Sigmoid colon (tissue), 7 donors: ENCODE measurements around the gene AFF2. TPM values are rescaled to one million over a fixed set of nuclear protein-coding genes. Genes with fewer than 3 reads are reported as not detected.

Experiments used
- DNase-seq: peaks from one replicate; pipeline ENCODE4 v3.0.0-alpha.2; 2019
- H3K27ac ChIP-seq, 4 donors: fragments of 200-600 bp; sonication (generic); one replicate each; pipeline ENCODE4 v1.5.1; 2016 to 2019; ENCODE audit warnings: mild to moderate bottlenecking in 1 of 4
- H3K27me3 ChIP-seq, 3 donors: fragments of 200-600 bp; sonication (generic); one replicate each; pipeline ENCODE4 v1.5.1; 2019; ENCODE audit warnings: mild to moderate bottlenecking in 1 of 3
- H3K36me3 ChIP-seq, 4 donors: fragments of 200-600 bp; sonication (generic); one replicate each; pipeline ENCODE4 v1.5.1; 2016 to 2019
- H3K4me1 ChIP-seq, 4 donors: fragments of 200-600 bp; sonication (generic); one replicate each; pipeline ENCODE4 v1.5.1; 2017 to 2019
- H3K4me3 ChIP-seq, 4 donors: fragments of 200-600 bp; sonication (generic); one replicate each; pipeline ENCODE4 v1.5.1; 2017 to 2019; ENCODE audit warnings: mild to moderate bottlenecking in 2 of 4, moderate library complexity in 1 of 4
- H3K9me3 ChIP-seq, 4 donors: fragments of 200-600 bp in 3 of 4; sonication (generic) in 3 of 4; one replicate each; pipeline versions ENCODE4 v1.5.1 to v1.6.1; 2013 to 2019
- CTCF ChIP-seq, 4 experiments: fragments of 450-650 bp in 3 of 4; fragments of 200-600 bp in 1 of 4; IDR thresholded peaks; one replicate each; pipeline ENCODE4 v1.5.1; 2016 to 2019; ENCODE audit warnings: antibody characterized with exemption in 4 of 4, mild to moderate bottlenecking in 3 of 4, moderate library complexity in 2 of 4
- EP300 ChIP-seq, 4 donors: sonication (generic); formaldehyde crosslinking; IDR thresholded peaks; one replicate each; pipeline ENCODE4 v1.6.1; 2017; ENCODE audit warnings: antibody characterized with exemption in 4 of 4
- POLR2A ChIP-seq, 2 donors: fragments of 450-650 bp; IDR thresholded peaks; one replicate each; pipeline ENCODE4 v1.6.1; 2016; ENCODE audit warnings: antibody characterized with exemption in 2 of 2, mild to moderate bottlenecking in 2 of 2, moderate library complexity in 2 of 2
- POLR2AphosphoS5 ChIP-seq, 4 donors: sonication (generic); formaldehyde crosslinking; IDR thresholded peaks; one replicate each; pipeline ENCODE4 v1.6.1; 2017; ENCODE audit warnings: antibody characterized with exemption in 4 of 4
- WGBS, 2 donors: extraction: QIAGEN DNeasy Blood & Tissue Kit; methylation state at CpG; one replicate each; pipeline ENCODE4 v1.1.7; 2013; 5-methylcytosine and 5-hydroxymethylcytosine counted together
- intact Hi-C: fragments of 100-400 bp; cut with DNase I; formaldehyde crosslinking; loops from one replicate; pipeline ENCODE4 v1.15.1; 2023
- polyA plus RNA-seq, 3 donors: library from polyadenylated mRNA; stranded (reverse); fragments of 200-250 nt; gene quantifications; one replicate each; pipeline ENCODE4 v1.2.3, GENCODE V29; 2013
- total RNA-seq, 4 donors: library from RNA; depleted of rRNA; stranded (reverse); fragments of >200 nt; gene quantifications; one replicate each; pipeline ENCODE4 v1.1.0, GENCODE V29; 2016
- donor health status: healthy with polysubstance abuse.
- donor health status: Bipolar disorder and iron deficiency.
- donor health status: healthy.

Gene AFF2
- total and polyA plus RNA-seq, 7 donors: 0.27 to 1.7 (median 1.1) TPM; not detected in 2

DNA sequence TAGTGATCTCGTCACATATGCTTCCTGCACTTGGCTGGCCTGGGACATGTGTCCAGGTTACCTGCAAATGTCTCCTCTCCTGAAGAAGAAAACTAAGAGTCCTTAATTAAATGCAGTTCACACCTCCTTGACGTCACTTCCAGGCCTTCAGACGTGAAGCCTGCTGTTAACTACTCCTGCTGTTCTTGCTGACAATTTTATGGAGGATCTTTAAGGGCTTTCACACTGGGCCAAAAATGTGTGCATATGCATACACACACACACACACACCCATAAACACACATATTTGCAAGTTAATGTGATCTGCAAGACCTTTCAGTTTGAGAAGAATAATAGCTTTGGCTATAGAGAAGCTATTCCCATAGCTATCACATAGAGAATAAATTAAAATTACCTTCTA is 267.9 kb downstream of the AFF2 start:
- no peak overlapping the region for H3K27ac ChIP-seq
- TF ChIP-seq EP300 (IDR thresholded peaks at IDR 0.05) (no peak), POLR2A (IDR thresholded peaks at IDR 0.05) (no peak), POLR2AphosphoS5 (IDR thresholded peaks at IDR 0.05) (no peak), CTCF (IDR thresholded peaks at IDR 0.05) (no peak)
- 76 to 81% methylated on average over 3 of the region's 3 CpGs for WGBS, 2 donors
- H3K4me3 ChIP-seq: no peak overlapping the region
- no peaks in the 10 kb centered on the region for H3K4me1 ChIP-seq
- H3K27me3 ChIP-seq: no peaks in the 10 kb centered on the region
- intact Hi-C loops: no loop called here
- H3K9me3 ChIP-seq: no peaks in the 10 kb centered on the region
- no peak for DNase-seq
- no peaks in the 10 kb centered on the region for H3K36me3 ChIP-seq

DNA sequence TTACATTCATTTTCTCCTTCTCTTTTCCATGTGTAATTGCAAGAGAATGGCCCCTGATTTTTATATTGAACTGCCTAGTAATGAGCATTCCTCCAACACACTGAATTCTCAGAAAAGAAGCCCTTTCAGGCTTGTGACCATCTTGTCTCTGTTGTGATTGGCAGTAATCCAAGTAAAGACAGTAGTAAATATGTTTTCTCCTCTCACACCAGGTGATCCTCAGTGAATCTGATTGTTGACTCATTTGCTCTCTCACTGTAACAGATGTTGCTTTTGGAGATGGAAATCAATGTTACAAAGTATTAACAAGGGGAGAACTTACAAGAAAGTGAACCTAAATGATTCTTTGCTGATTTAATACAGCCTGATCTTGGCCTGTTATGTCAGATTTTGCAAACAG is 271.0 kb downstream of the AFF2 start:
- TF ChIP-seq EP300 (IDR thresholded peaks at IDR 0.05) (no peak), CTCF (IDR thresholded peaks at IDR 0.05) (no peak), POLR2A (IDR thresholded peaks at IDR 0.05) (no peak), POLR2AphosphoS5 (IDR thresholded peaks at IDR 0.05) (no peak)
- Histone ChIP-seq H3K4me3 (no peak overlapping the region), H3K9me3 (no peaks in the 10 kb centered on the region), H3K27ac (no peak overlapping the region), H3K36me3 (no peaks in the 10 kb centered on the region), H3K4me1 (no peaks in the 10 kb centered on the region), H3K27me3 (no peaks in the 10 kb centered on the region)
- intact Hi-C loops: no loop called here
- DNase-seq: no peak

- H3K27ac ChIP-seq: no peak overlapping the region
- H3K4me1 ChIP-seq: no peaks in the 10 kb centered on the region
- no peak for DNase-seq
- WGBS, 2 donors: 79 to 91% methylated on average over 4 of the region's 4 CpGs
- no peak overlapping the region for H3K4me3 ChIP-seq
- no peaks in the 10 kb centered on the region for H3K9me3 ChIP-seq
- H3K27me3 ChIP-seq: no peaks in the 10 kb centered on the region
- intact Hi-C loops: no loop called here
- no peaks in the 10 kb centered on the region for H3K36me3 ChIP-seq
- TF ChIP-seq CTCF (IDR thresholded peaks at IDR 0.05) (no peak), POLR2A (IDR thresholded peaks at IDR 0.05) (no peak), POLR2AphosphoS5 (IDR thresholded peaks at IDR 0.05) (no peak), EP300 (IDR thresholded peaks at IDR 0.05) (no peak)
Observed at GRCh38 chrX:148774276-148774675, 273.9 kb downstream of the AFF2 start.

DNA sequence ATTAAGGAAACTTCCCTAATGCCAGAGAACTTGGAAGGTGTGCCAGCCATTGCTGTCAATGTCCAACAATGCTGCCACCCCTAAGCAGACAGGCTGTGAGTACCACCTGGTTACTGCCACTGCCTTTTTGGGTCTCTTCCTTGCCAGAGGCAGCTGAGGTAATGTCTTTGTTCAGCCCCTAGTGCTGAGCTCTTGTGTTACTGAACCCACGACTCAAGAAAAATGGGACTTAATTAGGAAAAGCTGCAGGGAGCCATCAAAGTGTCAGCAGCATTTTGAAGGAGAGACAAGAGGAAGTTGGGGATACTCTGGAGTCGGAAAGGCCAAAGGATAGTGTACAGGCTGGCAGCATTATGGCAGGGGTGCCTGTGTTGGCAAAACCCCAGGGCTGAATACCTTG is 283.7 kb downstream of the AFF2 start:
- no peaks in the 10 kb centered on the region for H3K36me3 ChIP-seq
- no peaks in the 10 kb centered on the region for H3K27me3 ChIP-seq
- H3K4me3 ChIP-seq: no peak overlapping the region
- intact Hi-C loops: no loop called here
- no peaks in the 10 kb centered on the region for H3K9me3 ChIP-seq
- 58 to 78% methylated on average over 2 of the region's 2 CpGs for WGBS, 2 donors
- H3K4me1 ChIP-seq: no peaks in the 10 kb centered on the region
- H3K27ac ChIP-seq: no peak overlapping the region
- DNase-seq: no peak
- TF ChIP-seq POLR2AphosphoS5 (IDR thresholded peaks at IDR 0.05) (no peak), CTCF (IDR thresholded peaks at IDR 0.05) (no peak), POLR2A (IDR thresholded peaks at IDR 0.05) (no peak), EP300 (IDR thresholded peaks at IDR 0.05) (no peak)

DNA sequence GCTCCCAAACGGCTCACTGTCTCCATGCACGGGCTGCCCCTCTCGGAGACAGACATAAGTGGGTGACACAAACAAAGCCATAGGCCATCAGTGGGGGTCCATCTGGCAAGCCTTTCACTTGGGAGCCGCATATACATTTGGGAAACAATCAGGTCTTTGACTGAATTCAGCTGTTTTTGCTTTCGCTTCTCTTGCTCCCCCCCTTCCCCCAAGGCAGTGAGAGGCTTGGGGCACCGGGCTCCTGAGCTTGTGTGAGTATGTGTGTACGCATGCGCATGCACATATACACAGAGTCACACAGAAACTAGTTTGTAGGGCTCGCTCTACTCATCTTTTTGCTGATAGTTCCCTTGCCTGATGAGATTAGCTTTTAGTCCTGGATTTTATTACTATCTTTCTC is 284.4 kb downstream of the AFF2 start:
- Histone ChIP-seq H3K36me3 (no peaks in the 10 kb centered on the region), H3K27me3 (no peaks in the 10 kb centered on the region), H3K4me1 (no peaks in the 10 kb centered on the region), H3K4me3 (no peak overlapping the region), H3K27ac (no peak overlapping the region), H3K9me3 (no peaks in the 10 kb centered on the region)
- intact Hi-C loops: no loop called here
- no peak for TF ChIP-seq CTCF (IDR thresholded peaks at IDR 0.05)
- TF ChIP-seq POLR2AphosphoS5 (IDR thresholded peaks at IDR 0.05): no peak
- no peak for TF ChIP-seq POLR2A (IDR thresholded peaks at IDR 0.05)
- 66 to 73% methylated on average over 9 of the region's 9 CpGs for WGBS, 2 donors
- no peak for DNase-seq
